ENCODE data around the gene SIAE. TPM values are rescaled to one million over a fixed set of nuclear protein-coding genes. Genes with fewer than 3 reads are reported as not detected.

SIAE gene
- total and polyA plus RNA-seq, 2 donors = 7.8 to 11.6 TPM

- no peak for DNase-seq (ENCODE audit: extremely low spot score)
- 60% methylated on average over 16 of the region's 16 CpGs for WGBS
- H3K4me1 ChIP-seq (ENCODE audit: insufficient read depth) = no peaks in the 10 kb centered on the region
- no peaks in the 10 kb centered on the region for H3K36me3 ChIP-seq (ENCODE audit: insufficient read depth)
- no peak overlapping the region for H3K27ac ChIP-seq (ENCODE audit: low read depth)
- no peak overlapping the region for H3K4me3 ChIP-seq (ENCODE audit: low read depth, low read length)
Observed at GRCh38 chr11:124656774-124657630, 16.5 kb downstream of the SIAE start.

DNA sequence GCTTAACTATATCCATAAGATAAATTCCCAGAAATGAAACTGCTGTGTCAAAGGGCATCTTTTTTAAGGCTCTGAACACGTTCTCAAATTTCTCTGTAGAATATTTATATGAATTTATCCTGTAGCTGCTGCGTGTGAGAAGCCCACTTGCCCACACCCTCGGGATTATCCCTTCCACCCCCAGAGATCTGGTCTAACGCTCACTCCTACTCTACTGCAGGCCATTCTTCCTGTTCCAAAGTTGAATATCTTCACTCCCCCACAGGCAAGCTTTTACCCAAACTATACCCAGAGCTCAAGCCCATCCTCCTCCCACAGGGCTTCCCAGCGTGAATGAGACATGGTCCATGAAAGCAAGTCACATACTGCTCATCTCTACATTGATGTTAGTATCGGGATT lies 24.9 kb downstream of the SIAE start:
- Histone ChIP-seq H3K4me3 (ENCODE audit: low read depth, low read length) (no peak overlapping the region), H3K36me3 (ENCODE audit: insufficient read depth) (peaks cover 2% of the 10 kb centered on the region), H3K4me1 (ENCODE audit: insufficient read depth) (no peaks in the 10 kb centered on the region), H3K27ac (ENCODE audit: low read depth) (no peak overlapping the region)
- WGBS = 68% methylated on average over 6 of the region's 6 CpGs
- no peak for DNase-seq (ENCODE audit: extremely low spot score)

- Histone ChIP-seq H3K27ac (ENCODE audit: low read depth) (no peak overlapping the region), H3K36me3 (ENCODE audit: insufficient read depth) (peaks cover 2% of the 10 kb centered on the region), H3K4me1 (ENCODE audit: insufficient read depth) (no peaks in the 10 kb centered on the region), H3K4me3 (ENCODE audit: low read depth, low read length) (no peak overlapping the region)
- WGBS = 75% methylated on average over 3 of the region's 3 CpGs
- no peak for DNase-seq (ENCODE audit: extremely low spot score)
Observed at GRCh38 chr11:124646148-124646547, 27.4 kb downstream of the SIAE start.

GRCh38 chr11:124644426-124645280 lies 28.9 kb downstream of the SIAE start:
- Histone ChIP-seq H3K27ac (ENCODE audit: low read depth) (no peak overlapping the region), H3K4me3 (ENCODE audit: low read depth, low read length) (no peak overlapping the region), H3K36me3 (ENCODE audit: insufficient read depth) (peaks cover 2% of the 10 kb centered on the region), H3K4me1 (ENCODE audit: insufficient read depth) (no peaks in the 10 kb centered on the region)
- 21% methylated on average over 16 of the region's 16 CpGs for WGBS
- peak; percentile 20 for DNase-seq (ENCODE audit: extremely low spot score)

DNA sequence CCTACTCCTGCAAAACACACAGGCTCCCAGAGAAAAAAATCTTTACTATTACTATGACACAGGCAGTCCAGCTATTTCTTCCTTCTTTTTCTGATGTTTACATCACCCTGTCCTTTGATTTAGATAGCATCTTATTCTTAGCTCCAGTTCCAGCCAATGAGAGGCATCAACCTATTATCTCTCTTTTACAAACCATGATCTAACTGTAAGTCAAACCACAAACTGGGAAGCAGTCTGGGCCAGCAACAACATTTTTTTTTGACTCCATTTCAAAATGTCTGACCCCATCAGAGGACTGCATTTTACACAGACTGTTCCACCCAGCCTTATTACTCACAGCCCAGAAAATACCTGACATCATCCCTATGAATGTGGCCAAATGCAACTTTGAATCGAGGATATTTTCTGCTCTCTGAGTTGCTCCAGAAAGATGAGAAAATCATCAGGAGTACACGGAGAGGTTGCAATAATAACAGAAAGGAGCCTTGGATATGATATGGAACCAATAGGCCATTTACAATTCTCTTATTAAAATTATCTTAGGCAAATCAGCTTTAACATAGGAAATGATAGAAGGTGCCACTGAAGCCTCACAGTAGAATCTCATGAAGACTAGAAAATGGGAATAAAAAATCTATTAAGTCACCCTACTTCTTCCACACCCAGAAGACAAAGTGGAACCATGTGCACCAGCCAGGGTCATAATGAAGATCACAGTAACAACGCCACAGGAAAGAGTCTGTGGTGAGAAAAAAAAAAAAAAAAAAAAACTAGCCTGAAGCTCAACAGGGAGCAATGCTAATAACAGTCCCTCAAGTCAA lies 29.7 kb downstream of the SIAE start:
- Histone ChIP-seq H3K4me3 (ENCODE audit: low read depth, low read length) (no peak overlapping the region), H3K4me1 (ENCODE audit: insufficient read depth) (no peaks in the 10 kb centered on the region), H3K27ac (ENCODE audit: low read depth) (no peak overlapping the region), H3K36me3 (ENCODE audit: insufficient read depth) (peaks cover 2% of the 10 kb centered on the region)
- DNase-seq (ENCODE audit: extremely low spot score) = no peak
- 28% methylated on average over 3 of the region's 3 CpGs for WGBS

GRCh38 chr11:124643042-124643604 lies 30.4 kb downstream of the SIAE start:
- Histone ChIP-seq H3K36me3 (ENCODE audit: insufficient read depth) (no peaks in the 10 kb centered on the region), H3K27ac (ENCODE audit: low read depth) (no peak overlapping the region), H3K4me1 (ENCODE audit: insufficient read depth) (no peaks in the 10 kb centered on the region), H3K4me3 (ENCODE audit: low read depth, low read length) (no peak overlapping the region)
- no peak for DNase-seq (ENCODE audit: extremely low spot score)
- WGBS = 81% methylated on average over 10 of the region's 10 CpGs

- Histone ChIP-seq H3K36me3 (ENCODE audit: insufficient read depth) (no peaks in the 10 kb centered on the region), H3K4me3 (ENCODE audit: low read depth, low read length) (no peak overlapping the region), H3K4me1 (ENCODE audit: insufficient read depth) (no peaks in the 10 kb centered on the region), H3K27ac (ENCODE audit: low read depth) (no peak overlapping the region)
- no peak for DNase-seq (ENCODE audit: extremely low spot score)
- 91% methylated on average over 3 of the region's 3 CpGs for WGBS
Observed at GRCh38 chr11:124642628-124643027, 30.9 kb downstream of the SIAE start.

- WGBS = 84% methylated on average over 5 of the region's 5 CpGs
- no peak for DNase-seq (ENCODE audit: extremely low spot score)
Observed at GRCh38 chr11:124640666-124641065, 32.9 kb downstream of the SIAE start.

GRCh38 chr11:124639186-124639585 lies 34.4 kb downstream of the SIAE start:
- no peak overlapping the region for H3K27ac ChIP-seq (ENCODE audit: low read depth)
- H3K36me3 ChIP-seq (ENCODE audit: insufficient read depth) = no peaks in the 10 kb centered on the region
- H3K4me3 ChIP-seq (ENCODE audit: low read depth, low read length) = no peak overlapping the region
- WGBS = 86% methylated on average over 1 of the region's 1 CpG
- H3K4me1 ChIP-seq (ENCODE audit: insufficient read depth) = no peaks in the 10 kb centered on the region
- DNase-seq (ENCODE audit: extremely low spot score) = no peak

More at GRCh38 chr11:124640666-124641065, 32.9 kb downstream of the SIAE start:
- Histone ChIP-seq H3K4me3 (ENCODE audit: low read depth, low read length) (no peak overlapping the region), H3K4me1 (ENCODE audit: insufficient read depth) (no peaks in the 10 kb centered on the region), H3K27ac (ENCODE audit: low read depth) (no peak overlapping the region), H3K36me3 (ENCODE audit: insufficient read depth) (no peaks in the 10 kb centered on the region)

DNA sequence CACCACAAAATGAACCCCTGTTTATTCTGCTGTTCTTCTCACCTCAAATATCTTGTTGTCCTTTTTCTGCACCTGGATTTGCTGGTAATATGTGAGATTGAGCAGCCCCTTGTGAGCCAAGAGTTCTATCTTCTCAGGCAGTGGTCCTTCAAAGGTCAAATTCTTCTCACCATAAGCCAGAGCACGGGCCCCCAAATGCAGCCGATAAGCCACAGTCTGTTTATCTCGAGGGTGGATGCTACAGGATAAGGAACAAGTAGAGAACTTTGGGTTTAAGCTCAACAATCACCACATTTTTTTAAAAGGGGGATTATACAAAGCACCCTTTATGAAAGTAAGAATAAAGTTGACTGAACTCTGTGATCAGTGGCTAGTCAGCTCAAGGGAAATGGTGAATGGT lies 35.0 kb downstream of the SIAE start:
- H3K36me3 ChIP-seq (ENCODE audit: insufficient read depth) = no peaks in the 10 kb centered on the region

GRCh38 chr11:124635932-124636331 lies 37.6 kb downstream of the SIAE start:
- no peak for DNase-seq (ENCODE audit: extremely low spot score)
- no peaks in the 10 kb centered on the region for H3K4me1 ChIP-seq (ENCODE audit: insufficient read depth)
- 74% methylated on average over 3 of the region's 3 CpGs for WGBS
- H3K36me3 ChIP-seq (ENCODE audit: insufficient read depth) = peaks cover 4% of the 10 kb centered on the region
- H3K4me3 ChIP-seq (ENCODE audit: low read depth, low read length) = no peak overlapping the region
- no peak overlapping the region for H3K27ac ChIP-seq (ENCODE audit: low read depth)

More for the DNA sequence above, 35.0 kb downstream of the SIAE start:
- H3K4me3 ChIP-seq (ENCODE audit: low read depth, low read length) = no peak overlapping the region
- H3K27ac ChIP-seq (ENCODE audit: low read depth) = no peak overlapping the region
- WGBS = 75% methylated on average over 3 of the region's 3 CpGs
- H3K4me1 ChIP-seq (ENCODE audit: insufficient read depth) = no peaks in the 10 kb centered on the region
- DNase-seq (ENCODE audit: extremely low spot score) = no peak

- Histone ChIP-seq H3K36me3 (ENCODE audit: insufficient read depth) (peaks cover 6% of the 10 kb centered on the region), H3K27ac (ENCODE audit: low read depth) (no peak overlapping the region), H3K4me3 (ENCODE audit: low read depth, low read length) (no peak overlapping the region), H3K4me1 (ENCODE audit: insufficient read depth) (no peaks in the 10 kb centered on the region)
- DNase-seq (ENCODE audit: extremely low spot score) = no peak
- 91% methylated on average over 1 of the region's 1 CpG for whole genome bisulfite sequencing
Observed at GRCh38 chr11:124633355-124633754, 40.2 kb downstream of the SIAE start.

GRCh38 chr11:124629961-124630360 lies 43.6 kb downstream of the SIAE start:
- no peak for DNase-seq (ENCODE audit: extremely low spot score)
- Histone ChIP-seq H3K4me1 (ENCODE audit: insufficient read depth) (no peaks in the 10 kb centered on the region), H3K36me3 (ENCODE audit: insufficient read depth) (peaks cover 8% of the 10 kb centered on the region), H3K27ac (ENCODE audit: low read depth) (no peak overlapping the region), H3K4me3 (ENCODE audit: low read depth, low read length) (no peak overlapping the region)
- WGBS = 80% methylated on average over 4 of the region's 4 CpGs
